Measurements from ENCODE around the gene RPS6KB2. TPM values are rescaled to one million over a fixed set of nuclear protein-coding genes. Genes with fewer than 3 reads are reported as not detected.

The RPS6KB2 gene
- total RNA-seq, 1 experiment from 2014 or later, result 170 TPM

DNA sequence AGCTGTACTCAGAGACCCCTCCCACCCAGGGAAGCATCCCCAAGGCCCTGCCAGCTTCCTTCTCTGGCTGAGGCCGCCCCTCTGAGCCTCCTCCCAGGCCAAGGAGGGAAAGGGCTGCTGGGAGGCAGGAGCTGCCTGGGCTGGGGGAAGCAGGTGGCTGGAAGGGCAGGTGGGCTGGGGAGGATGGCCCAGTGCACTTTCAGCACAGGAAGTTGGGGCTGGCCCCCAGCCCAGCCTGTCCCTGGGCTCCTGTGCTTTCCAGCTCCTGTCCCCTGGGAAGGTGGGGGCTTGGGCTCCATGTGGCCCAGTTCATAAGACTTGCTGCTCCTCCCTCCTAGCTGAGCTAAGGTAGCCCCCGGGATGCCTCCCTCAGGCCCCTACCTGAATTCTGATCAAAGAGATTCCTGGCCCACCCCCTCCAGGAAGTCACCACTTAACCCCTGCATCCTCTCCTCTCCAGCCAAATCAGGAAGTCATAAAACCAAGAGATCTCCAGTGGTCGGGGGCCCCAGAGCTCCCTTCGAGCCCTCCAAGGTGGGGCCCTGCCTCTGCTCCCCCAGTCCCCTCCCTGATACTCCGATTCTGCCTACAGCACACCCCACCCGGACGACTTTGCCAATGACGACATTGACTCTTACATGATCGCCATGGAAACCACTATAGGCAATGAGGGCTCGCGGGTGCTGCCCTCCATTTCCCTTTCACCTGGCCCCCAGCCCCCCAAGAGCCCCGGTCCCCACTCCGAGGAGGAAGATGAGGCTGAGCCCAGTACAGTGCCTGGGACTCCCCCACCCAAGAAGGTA lies 31.5 kb upstream of the RPS6KB2 start:
- TF ChIP-seq, protein P1, sequence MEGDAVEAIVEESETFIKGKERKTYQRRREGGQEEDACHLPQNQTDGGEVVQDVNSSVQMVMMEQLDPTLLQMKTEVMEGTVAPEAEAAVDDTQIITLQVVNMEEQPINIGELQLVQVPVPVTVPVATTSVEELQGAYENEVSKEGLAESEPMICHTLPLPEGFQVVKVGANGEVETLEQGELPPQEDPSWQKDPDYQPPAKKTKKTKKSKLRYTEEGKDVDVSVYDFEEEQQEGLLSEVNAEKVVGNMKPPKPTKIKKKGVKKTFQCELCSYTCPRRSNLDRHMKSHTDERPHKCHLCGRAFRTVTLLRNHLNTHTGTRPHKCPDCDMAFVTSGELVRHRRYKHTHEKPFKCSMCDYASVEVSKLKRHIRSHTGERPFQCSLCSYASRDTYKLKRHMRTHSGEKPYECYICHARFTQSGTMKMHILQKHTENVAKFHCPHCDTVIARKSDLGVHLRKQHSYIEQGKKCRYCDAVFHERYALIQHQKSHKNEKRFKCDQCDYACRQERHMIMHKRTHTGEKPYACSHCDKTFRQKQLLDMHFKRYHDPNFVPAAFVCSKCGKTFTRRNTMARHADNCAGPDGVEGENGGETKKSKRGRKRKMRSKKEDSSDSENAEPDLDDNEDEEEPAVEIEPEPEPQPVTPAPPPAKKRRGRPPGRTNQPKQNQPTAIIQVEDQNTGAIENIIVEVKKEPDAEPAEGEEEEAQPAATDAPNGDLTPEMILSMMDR (conservative IDR thresholded peaks at IDR 0.05; ENCODE audit: low read depth, low read length), result no peak
- TF ChIP-seq EZH2phosphoT487 (IDR thresholded peaks at IDR 0.05; ENCODE audit: borderline replicate concordance, low read length) (no peak), EZH2 (IDR thresholded peaks at IDR 0.05; ENCODE audit: low read length, unreplicated experiment) (no peak)
- Histone ChIP-seq H3K4me3 (ENCODE audit: low read length) (no peak overlapping the region), H2AFZ (ENCODE audit: low read length) (no peak overlapping the region), H3K9ac (ENCODE audit: low read length) (no peak overlapping the region), H3K9me2 (replicated peaks; ENCODE audit: low read length) (no peaks in the 10 kb centered on the region), H3K36me3 (ENCODE audit: low read depth, low read length) (peaks cover 24% of the 10 kb centered on the region), H3K4me2 (ENCODE audit: low read length) (no peak overlapping the region), H3K27ac (ENCODE audit: low read length) (no peak overlapping the region), H4K20me1 (ENCODE audit: low read length) (peaks cover 16% of the 10 kb centered on the region; the same call in 1 of the 2 replicates), H3F3A (ENCODE audit: low read length, unreplicated experiment) (no peaks in the 10 kb centered on the region), H3K79me2 (ENCODE audit: low read length) (peaks cover 38% of the 10 kb centered on the region), H3K9me3 (ENCODE audit: low read length) (no peaks in the 10 kb centered on the region), H3K4me1 (ENCODE audit: insufficient read depth, low read length) (peaks cover 11% of the 10 kb centered on the region; the same call in 1 of the 2 replicates), H3K27me3 (ENCODE audit: low read length) (no peaks in the 10 kb centered on the region)
- no TSS peak for BruUV-seq (replicated peaks)
- DNase-seq (no peak), ATAC-seq (no peak)
- intact Hi-C loops (cut with micrococcal nuclease), result no loop called here
- CTCF ChIA-PET, result no interaction called here
- POLR2A ChIA-PET (ENCODE audit: unreplicated experiment), result interaction anchor here (0.5 to 0.6 kb wide), 2 partner anchors 23 to 196 kb away, joined by 4 to 7 read pairs; no protein-coding TSS in a partner anchor

DNA sequence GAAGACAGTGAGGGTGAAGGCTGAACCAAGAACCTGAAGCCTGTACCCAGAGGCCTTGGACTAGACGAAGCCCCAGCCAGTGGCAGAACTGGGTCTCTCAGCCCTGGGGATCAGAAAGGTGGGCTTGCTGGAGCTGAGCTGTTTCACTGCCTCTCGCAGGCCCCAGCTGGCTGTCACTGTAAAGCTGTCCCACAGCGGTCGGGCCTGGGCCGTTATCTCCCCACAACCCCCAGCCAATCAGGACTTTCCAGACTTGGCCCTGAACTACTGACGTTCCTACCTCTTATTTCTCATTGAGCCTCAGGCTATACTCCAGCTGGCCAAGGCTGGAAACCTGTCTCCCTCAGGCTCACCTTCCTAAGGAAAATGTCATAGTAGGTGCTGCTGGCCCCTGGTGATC lies 30.8 kb upstream of the RPS6KB2 start:
- Histone ChIP-seq H3K27ac (ENCODE audit: low read length) (no peak overlapping the region), H3K9me2 (replicated peaks; ENCODE audit: low read length) (no peaks in the 10 kb centered on the region), H3K36me3 (ENCODE audit: low read depth, low read length) (peaks cover 24% of the 10 kb centered on the region), H3K9ac (ENCODE audit: low read length) (no peak overlapping the region), H2AFZ (ENCODE audit: low read length) (no peak overlapping the region), H3K4me2 (ENCODE audit: low read length) (no peak overlapping the region), H3K4me3 (ENCODE audit: low read length) (no peak overlapping the region), H4K20me1 (ENCODE audit: low read length) (peaks cover 16% of the 10 kb centered on the region; the same call in 1 of the 2 replicates), H3F3A (ENCODE audit: low read length, unreplicated experiment) (no peaks in the 10 kb centered on the region), H3K9me3 (ENCODE audit: low read length) (no peaks in the 10 kb centered on the region), H3K4me1 (ENCODE audit: insufficient read depth, low read length) (peaks cover 14% of the 10 kb centered on the region), H3K27me3 (ENCODE audit: low read length) (no peaks in the 10 kb centered on the region), H3K79me2 (ENCODE audit: low read length) (peaks cover 31% of the 10 kb centered on the region)
- intact Hi-C loops (cut with micrococcal nuclease), result no loop called here
- no peak for DNase-seq
- TF ChIP-seq EZH2 (IDR thresholded peaks at IDR 0.05; ENCODE audit: low read length, unreplicated experiment) (no peak), EZH2phosphoT487 (IDR thresholded peaks at IDR 0.05; ENCODE audit: borderline replicate concordance, low read length) (no peak)
- TF ChIP-seq, protein P1 (conservative IDR thresholded peaks at IDR 0.05; ENCODE audit: low read depth, low read length), result no peak
- ATAC-seq, result no peak
- ChIA-PET CTCF (no interaction called here), POLR2A (ENCODE audit: unreplicated experiment) (interaction anchor here (0.6 kb wide), 1 partner anchor 24 kb away, joined by 4 read pairs; no protein-coding TSS in a partner anchor)
- no TSS peak for BruUV-seq (replicated peaks)

Data from PC-3 (cell line).